Measurements from ENCODE around the gene ELFN2.

- no peak for TF ChIP-seq CTCF (IDR thresholded peaks at IDR 0.05)
- no peak for TF ChIP-seq POLR2A (IDR thresholded peaks at IDR 0.05)
Observed at GRCh38 chr22:37366601-37367000, 60.7 kb downstream of the ELFN2 start.

Measured in right lobe of liver (tissue), 4 donors.